Activated B cell treated with CpG ODN at 0.5 μM for 24 hours (primary cell): ENCODE results near the gene GPR39. TPM values are rescaled to one million over a fixed set of nuclear protein-coding genes. Genes with fewer than 3 reads are reported as not detected.

Experiments
- ATAC-seq: fragments of 200-7000 bp; cut with Tn5 transposase; one replicate; pipeline ENCODE4 v1.10.0; 2021; ENCODE audit warnings: low read depth, mild to moderate bottlenecking, moderate library complexity
- CTCF ChIA-PET: fragments of 350-600 bp; sonication (Branson Sonifier 250); formaldehyde crosslinking; loops from one replicate; lab custom pipeline; 2021; ENCODE audit warnings: antibody characterized with exemption; lab: Charles Lee
- POLR2A ChIA-PET: fragments of 350-600 bp; sonication (Branson Sonifier 250); formaldehyde crosslinking; loops from one replicate; lab custom pipeline; 2021; ENCODE audit warnings: antibody characterized with exemption; lab: Charles Lee
- DNase-seq: peaks from one replicate; pipeline ENCODE4 v3.0.0; 2022
- H3K27ac Mint-ChIP-seq: one replicate; pipeline ENCODE4 v1.8.0; 2020; ENCODE audit warnings: mixed read lengths
- H3K27me3 Mint-ChIP-seq: one replicate; pipeline ENCODE4 v1.8.0; 2021; ENCODE audit warnings: mixed read lengths
- H3K36me3 Mint-ChIP-seq: one replicate; pipeline ENCODE4 v1.8.0; 2021; ENCODE audit warnings: low read depth, mixed read lengths
- H3K4me1 Mint-ChIP-seq: one replicate; pipeline ENCODE4 v1.8.0; 2021; ENCODE audit warnings: mixed read lengths
- H3K4me3 Mint-ChIP-seq: one replicate; pipeline ENCODE4 v1.8.0; 2020; ENCODE audit warnings: mild to moderate bottlenecking, mixed read lengths
- H3K9me3 Mint-ChIP-seq: one replicate; pipeline ENCODE4 v1.8.0; 2020; ENCODE audit warnings: mixed read lengths
- intact Hi-C: fragments of 100-400 bp; cut with micrococcal nuclease; formaldehyde crosslinking; loops from one replicate; pipeline ENCODE4 v1.15.1; 2024
- total RNA-seq: library from RNA; stranded (reverse); gene quantifications from 2 replicates; pipeline ENCODE4 v1.2.3, GENCODE V29; 2022
- TF ChIP-seq, protein P1 (sequence below): fragments of 200-600 bp; IDR thresholded peaks from one replicate; pipeline ENCODE4 v1.8.0; 2022; ENCODE audit warnings: antibody characterized with exemption, mild to moderate bottlenecking

The GPR39 gene
- total RNA-seq, 1 donor from 2014 or later, result not detected

DNA sequence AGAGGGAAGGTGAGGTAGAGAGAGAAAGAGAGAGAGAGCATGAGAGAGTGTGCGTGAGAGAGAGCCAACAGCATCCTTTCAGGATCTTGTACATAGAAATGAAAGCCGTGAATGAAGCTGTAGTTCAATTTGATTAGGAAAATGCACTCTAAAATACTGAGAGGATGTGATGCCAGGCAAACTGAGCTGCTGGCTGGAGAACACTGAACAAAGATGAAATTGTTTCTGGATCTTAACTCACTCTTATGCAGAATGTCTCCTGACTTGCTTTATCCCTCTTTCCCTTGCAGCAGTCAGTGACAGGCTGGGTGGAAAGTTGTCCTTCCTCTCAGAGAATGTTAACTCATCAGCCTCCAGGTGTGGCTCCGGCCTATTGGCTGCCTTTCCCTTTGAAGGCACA lies 242.7 kb downstream of the GPR39 start:
- H3K27me3 Mint-ChIP-seq, result peaks cover 6% of the 10 kb centered on the region
- ChIA-PET CTCF (no interaction called here), POLR2A (no interaction called here)
- intact Hi-C loops, result no loop called here
- TF ChIP-seq, protein P1, sequence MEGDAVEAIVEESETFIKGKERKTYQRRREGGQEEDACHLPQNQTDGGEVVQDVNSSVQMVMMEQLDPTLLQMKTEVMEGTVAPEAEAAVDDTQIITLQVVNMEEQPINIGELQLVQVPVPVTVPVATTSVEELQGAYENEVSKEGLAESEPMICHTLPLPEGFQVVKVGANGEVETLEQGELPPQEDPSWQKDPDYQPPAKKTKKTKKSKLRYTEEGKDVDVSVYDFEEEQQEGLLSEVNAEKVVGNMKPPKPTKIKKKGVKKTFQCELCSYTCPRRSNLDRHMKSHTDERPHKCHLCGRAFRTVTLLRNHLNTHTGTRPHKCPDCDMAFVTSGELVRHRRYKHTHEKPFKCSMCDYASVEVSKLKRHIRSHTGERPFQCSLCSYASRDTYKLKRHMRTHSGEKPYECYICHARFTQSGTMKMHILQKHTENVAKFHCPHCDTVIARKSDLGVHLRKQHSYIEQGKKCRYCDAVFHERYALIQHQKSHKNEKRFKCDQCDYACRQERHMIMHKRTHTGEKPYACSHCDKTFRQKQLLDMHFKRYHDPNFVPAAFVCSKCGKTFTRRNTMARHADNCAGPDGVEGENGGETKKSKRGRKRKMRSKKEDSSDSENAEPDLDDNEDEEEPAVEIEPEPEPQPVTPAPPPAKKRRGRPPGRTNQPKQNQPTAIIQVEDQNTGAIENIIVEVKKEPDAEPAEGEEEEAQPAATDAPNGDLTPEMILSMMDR, result no peak
- DNase-seq, result no peak
- no peak for ATAC-seq
- H3K27ac Mint-ChIP-seq, result no peak overlapping the region
- no peaks in the 10 kb centered on the region for H3K4me1 Mint-ChIP-seq
- no peak overlapping the region for H3K4me3 Mint-ChIP-seq
- H3K9me3 Mint-ChIP-seq, result no peaks in the 10 kb centered on the region
- H3K36me3 Mint-ChIP-seq, result no peaks in the 10 kb centered on the region

GRCh38 chr2:132662732-132663131 lies 246.1 kb downstream of the GPR39 start:
- Mint-ChIP-seq H3K27me3 (peaks cover 16% of the 10 kb centered on the region), H3K36me3 (no peaks in the 10 kb centered on the region), H3K4me3 (no peak overlapping the region), H3K4me1 (no peaks in the 10 kb centered on the region), H3K9me3 (no peaks in the 10 kb centered on the region), H3K27ac (no peak overlapping the region)
- TF ChIP-seq, protein P1, result no peak
- CTCF ChIA-PET, result no interaction called here
- intact Hi-C loops, result no loop called here
- POLR2A ChIA-PET, result no interaction called here
- ATAC-seq (no peak), DNase-seq (no peak)

DNA sequence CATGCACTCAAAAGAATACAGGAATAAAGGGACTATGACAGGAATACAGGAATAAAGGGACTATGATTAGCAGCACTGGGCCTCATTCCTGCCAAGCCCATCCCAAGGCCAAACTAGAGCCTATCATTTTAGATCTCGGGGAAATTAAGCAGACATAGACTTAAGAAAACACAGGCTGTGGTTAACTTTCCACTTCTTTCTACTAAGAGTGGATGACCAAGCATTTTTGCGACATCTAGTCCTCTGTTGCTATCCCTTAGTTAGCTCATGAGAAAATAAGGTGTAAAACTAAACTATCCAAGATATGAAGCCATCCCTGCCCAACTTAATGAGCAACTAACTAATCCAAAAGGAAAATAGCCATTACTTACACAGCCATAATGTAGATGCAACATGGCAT lies 247.5 kb downstream of the GPR39 start:
- Mint-ChIP-seq H3K27ac (no peak overlapping the region), H3K4me1 (peaks cover 3% of the 10 kb centered on the region), H3K27me3 (peaks cover 23% of the 10 kb centered on the region), H3K36me3 (no peaks in the 10 kb centered on the region), H3K4me3 (no peak overlapping the region), H3K9me3 (no peaks in the 10 kb centered on the region)
- ATAC-seq (no peak), DNase-seq (no peak)
- intact Hi-C loops, result no loop called here
- TF ChIP-seq, protein P1, result no peak
- ChIA-PET CTCF (no interaction called here), POLR2A (no interaction called here)

- CTCF ChIA-PET, result no interaction called here
- ATAC-seq, result no peak
- no peak overlapping the region for H3K4me3 Mint-ChIP-seq
- TF ChIP-seq, protein P1, result no peak
- no peak for DNase-seq
- POLR2A ChIA-PET, result no interaction called here
- H3K27me3 Mint-ChIP-seq, result peaks cover 23% of the 10 kb centered on the region
- intact Hi-C loops, result no loop called here
- no peak overlapping the region for H3K27ac Mint-ChIP-seq
- H3K36me3 Mint-ChIP-seq, result no peaks in the 10 kb centered on the region
- peaks cover 3% of the 10 kb centered on the region for H3K4me1 Mint-ChIP-seq
- H3K9me3 Mint-ChIP-seq, result no peaks in the 10 kb centered on the region
Measured at GRCh38 chr2:132665401-132666140, 249.0 kb downstream of the GPR39 start.

DNA sequence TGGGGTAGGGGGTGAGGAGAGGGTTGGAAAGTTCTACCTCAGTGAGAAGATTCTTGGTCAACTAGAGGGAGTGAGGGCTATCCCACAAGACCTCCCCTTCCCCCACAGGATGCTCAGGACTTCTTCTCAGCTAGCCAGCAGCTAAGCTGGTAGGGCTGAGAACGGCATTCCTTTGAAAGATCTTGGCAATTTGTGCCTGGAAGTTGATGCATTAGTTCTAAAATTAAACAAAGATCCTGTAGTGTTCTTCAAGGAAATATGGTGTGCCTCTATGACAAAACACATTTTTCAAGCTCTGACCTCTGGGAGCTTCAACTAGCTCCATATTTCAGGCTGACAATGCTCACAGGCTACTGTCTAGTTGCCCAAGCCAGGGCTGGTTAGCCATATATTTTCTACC lies 251.1 kb downstream of the GPR39 start:
- ChIA-PET CTCF (no interaction called here), POLR2A (no interaction called here)
- no peaks in the 10 kb centered on the region for H3K36me3 Mint-ChIP-seq
- peaks cover 8% of the 10 kb centered on the region for H3K4me1 Mint-ChIP-seq
- DNase-seq (no peak), ATAC-seq (no peak)
- H3K4me3 Mint-ChIP-seq, result no peak overlapping the region
- H3K27ac Mint-ChIP-seq, result no peak overlapping the region
- H3K9me3 Mint-ChIP-seq, result no peaks in the 10 kb centered on the region
- TF ChIP-seq, protein P1, result no peak
- intact Hi-C loops, result no loop called here
- H3K27me3 Mint-ChIP-seq, result peaks cover 37% of the 10 kb centered on the region
